ENCODE data around the gene VPS26A.

The VPS26A gene

GRCh38 chr10:69123747-69124562 lies at the start of gene VPS26A:
TSS of gene VPS26A (plus strand) at chr10:69124178. CDS start at chr10:69124278, 100 bp downstream.
- peak; percentile 97 to 100 (median 99) for DNase-seq (ENCODE audit: low read depth in 3 of 3)

- DNase-seq (ENCODE audit: low read depth in 3 of 3) = no peak
Observed at GRCh38 chr10:69074532-69074931, 49.4 kb upstream of the VPS26A start.

GRCh38 chr10:69075431-69075830 lies 48.5 kb upstream of the VPS26A start:
- no peak for DNase-seq (ENCODE audit: low read depth in 3 of 3)

GRCh38 chr10:69078311-69078710 lies 45.7 kb upstream of the VPS26A start:
- DNase-seq (ENCODE audit: low read depth in 3 of 3) = no peak

- DNase-seq (ENCODE audit: low read depth in 3 of 3) = no peak
Observed at GRCh38 chr10:69080226-69080625, 43.8 kb upstream of the VPS26A start.

GRCh38 chr10:69086001-69086509 lies 37.9 kb upstream of the VPS26A start:
- no peak for DNase-seq (ENCODE audit: low read depth in 3 of 3)

- peak in 2 of 3 donors; percentile 63 to 64 for DNase-seq (ENCODE audit: low read depth in 3 of 3)
Observed at GRCh38 chr10:69087590-69088470, 36.1 kb upstream of the VPS26A start, which contains the start of gene SRGN. TSS of gene SRGN (plus strand) at chr10:69088103. CDS start at chr10:69088158, 55 bp downstream.

- DNase-seq (ENCODE audit: low read depth in 3 of 3) = no peak
Observed at GRCh38 chr10:69088471-69088769, 35.6 kb upstream of the VPS26A start.

GRCh38 chr10:69088801-69089501 lies 35.0 kb upstream of the VPS26A start:
- no peak for DNase-seq (ENCODE audit: low read depth in 3 of 3)

- peak in 2 of 3 donors; percentile 66 to 82 for DNase-seq (ENCODE audit: low read depth in 3 of 3)
Observed at GRCh38 chr10:69089638-69090599, 34.1 kb upstream of the VPS26A start.

- no peak for DNase-seq (ENCODE audit: low read depth in 3 of 3)
Observed at GRCh38 chr10:69090685-69091084, 33.3 kb upstream of the VPS26A start.

- DNase-seq (ENCODE audit: low read depth in 3 of 3) = no peak
Observed at GRCh38 chr10:69091143-69091651, 32.8 kb upstream of the VPS26A start.

GRCh38 chr10:69092959-69093850 lies 30.8 kb upstream of the VPS26A start:
- DNase-seq (ENCODE audit: low read depth in 3 of 3) = peak; percentile 61 to 74 (median 70)

- DNase-seq (ENCODE audit: low read depth in 3 of 3) = no peak
Observed at GRCh38 chr10:69093933-69094332, 30.0 kb upstream of the VPS26A start.

- DNase-seq (ENCODE audit: low read depth in 3 of 3) = no peak
Observed at GRCh38 chr10:69096045-69096444, 27.9 kb upstream of the VPS26A start.

GRCh38 chr10:69097729-69098128 lies 26.2 kb upstream of the VPS26A start:
- DNase-seq (ENCODE audit: low read depth in 3 of 3) = no peak

- no peak for DNase-seq (ENCODE audit: low read depth in 3 of 3)
Observed at GRCh38 chr10:69100136-69100872, 23.7 kb upstream of the VPS26A start.

GRCh38 chr10:69101451-69102095 lies 22.4 kb upstream of the VPS26A start:
- DNase-seq (ENCODE audit: low read depth in 3 of 3) = no peak

Data from stimulated activated CD4-positive, alpha-beta T cell treated with anti-CD3 and anti-CD28 coated beads, TNF-alpha, amount 100 ng/mL, for 48 hours (primary cell).